Neural cell (in vitro differentiated cells): ENCODE results near the gene SHISA9.

ENCODE experiments used
- POLR2AphosphoS5 ChIP-seq: IDR thresholded peaks from 2 replicates; pipeline ENCODE4 v1.6.1; 2012
- RAD21 ChIP-seq: fragments of 450-650 bp; conservative IDR thresholded peaks from 2 replicates; pipeline ENCODE4 v1.6.1; 2014; ENCODE audit warnings: antibody characterized with exemption, mild to moderate bottlenecking, moderate library complexity
- TAF1 ChIP-seq: IDR thresholded peaks from 2 replicates; pipeline ENCODE4 v1.6.1; 2012; ENCODE audit warnings: low read depth
- TF ChIP-seq, protein P1 (sequence below): fragments of 450-650 bp; IDR thresholded peaks from 2 replicates; pipeline ENCODE4 v1.5.1; 2014; ENCODE audit warnings: antibody characterized with exemption, mild to moderate bottlenecking, moderate library complexity; ENCODE audit not compliant: poor library complexity, severe bottlenecking

DNA sequence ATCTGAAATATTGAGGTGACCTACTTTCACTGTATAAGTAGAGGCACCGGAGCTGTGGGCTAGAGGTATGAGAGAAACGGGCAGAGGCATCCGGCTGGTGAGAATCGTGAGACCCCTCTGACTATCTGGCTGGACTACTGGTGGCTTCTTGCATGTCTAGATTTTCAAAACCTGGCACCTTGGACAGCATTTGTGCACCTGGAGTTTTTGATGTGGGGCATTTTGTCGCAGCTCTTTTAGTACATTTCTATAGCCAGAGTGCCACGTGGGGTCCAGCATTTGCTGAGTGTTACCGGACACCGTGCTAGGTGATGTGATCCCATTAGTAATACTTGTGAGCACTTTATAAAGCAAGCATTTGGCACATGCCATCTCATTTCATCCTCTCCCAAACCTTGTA lies 32.6 kb upstream of the SHISA9 start:
- TF ChIP-seq, protein P1, sequence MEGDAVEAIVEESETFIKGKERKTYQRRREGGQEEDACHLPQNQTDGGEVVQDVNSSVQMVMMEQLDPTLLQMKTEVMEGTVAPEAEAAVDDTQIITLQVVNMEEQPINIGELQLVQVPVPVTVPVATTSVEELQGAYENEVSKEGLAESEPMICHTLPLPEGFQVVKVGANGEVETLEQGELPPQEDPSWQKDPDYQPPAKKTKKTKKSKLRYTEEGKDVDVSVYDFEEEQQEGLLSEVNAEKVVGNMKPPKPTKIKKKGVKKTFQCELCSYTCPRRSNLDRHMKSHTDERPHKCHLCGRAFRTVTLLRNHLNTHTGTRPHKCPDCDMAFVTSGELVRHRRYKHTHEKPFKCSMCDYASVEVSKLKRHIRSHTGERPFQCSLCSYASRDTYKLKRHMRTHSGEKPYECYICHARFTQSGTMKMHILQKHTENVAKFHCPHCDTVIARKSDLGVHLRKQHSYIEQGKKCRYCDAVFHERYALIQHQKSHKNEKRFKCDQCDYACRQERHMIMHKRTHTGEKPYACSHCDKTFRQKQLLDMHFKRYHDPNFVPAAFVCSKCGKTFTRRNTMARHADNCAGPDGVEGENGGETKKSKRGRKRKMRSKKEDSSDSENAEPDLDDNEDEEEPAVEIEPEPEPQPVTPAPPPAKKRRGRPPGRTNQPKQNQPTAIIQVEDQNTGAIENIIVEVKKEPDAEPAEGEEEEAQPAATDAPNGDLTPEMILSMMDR, result no peak
- TF ChIP-seq TAF1 (no peak), POLR2AphosphoS5 (no peak), RAD21 (no peak)
